T-helper 1 cell treated with Interleukin-12 subunit alpha and Interleukin-12 subunit beta and Interleukin-4 antibody, amounts not matched to agents 30 μg/mL and 1 μg/mL, for 36 hours (primary cell): ENCODE measurements around the gene LAIR1.
A peak's percentile ranks its signal among the peaks of the same experiment; 100 is the strongest.
"Not testable (repeated sequence)": the region's sequence is repeated elsewhere in the genome, so short reads cannot be mapped to it uniquely, and the experiment has no call there.

ENCODE experiments used
- H3K27ac Mint-ChIP-seq: one replicate; pipeline ENCODE4 v1.8.0; 2021; ENCODE audit warnings: mild to moderate bottlenecking, mixed read lengths
- H3K27me3 Mint-ChIP-seq: one replicate; pipeline ENCODE4 v1.8.0; 2021; ENCODE audit warnings: low read depth, mixed read lengths
- H3K36me3 Mint-ChIP-seq: one replicate; pipeline ENCODE4 v1.8.0; 2021; ENCODE audit warnings: low read depth, mixed read lengths
- H3K4me1 Mint-ChIP-seq: one replicate; pipeline ENCODE4 v1.8.0; 2021; ENCODE audit warnings: low read depth, mixed read lengths
- H3K4me3 Mint-ChIP-seq: one replicate; pipeline ENCODE4 v1.8.0; 2021; ENCODE audit warnings: mild to moderate bottlenecking, moderate library complexity, mixed read lengths
- H3K9me3 Mint-ChIP-seq: one replicate; pipeline ENCODE4 v1.8.0; 2021; ENCODE audit warnings: mixed read lengths

LAIR1 gene

GRCh38 chr19:54389553-54389952 lies 24.8 kb upstream of the LAIR1 start:
- H3K27me3 Mint-ChIP-seq = peaks cover 30% of the 10 kb centered on the region
- H3K9me3 Mint-ChIP-seq = peaks cover 4% of the 10 kb centered on the region
- H3K4me1 Mint-ChIP-seq = peaks cover 40% of the 10 kb centered on the region
- H3K4me3 Mint-ChIP-seq = peak overlapping the region; percentile 18
- H3K27ac Mint-ChIP-seq = no peak overlapping the region
- peaks cover 2% of the 10 kb centered on the region for H3K36me3 Mint-ChIP-seq

- Mint-ChIP-seq H3K4me1 (peaks cover 40% of the 10 kb centered on the region), H3K4me3 (peak overlapping the region; percentile 82), H3K27me3 (peaks cover 30% of the 10 kb centered on the region), H3K9me3 (peaks cover 4% of the 10 kb centered on the region), H3K27ac (peak overlapping the region; percentile 77), H3K36me3 (peaks cover 2% of the 10 kb centered on the region)
Measured at GRCh38 chr19:54388802-54389139, 24.0 kb upstream of the LAIR1 start.

GRCh38 chr19:54387991-54388801 lies 23.5 kb upstream of the LAIR1 start:
- Mint-ChIP-seq H3K27ac (peak overlapping the region; percentile 82), H3K9me3 (peaks cover 7% of the 10 kb centered on the region), H3K27me3 (peaks cover 32% of the 10 kb centered on the region), H3K4me1 (peaks cover 43% of the 10 kb centered on the region), H3K4me3 (peak overlapping the region; percentile 82), H3K36me3 (peaks cover 4% of the 10 kb centered on the region)

- peaks cover 29% of the 10 kb centered on the region for H3K27me3 Mint-ChIP-seq
- H3K36me3 Mint-ChIP-seq = peaks cover 13% of the 10 kb centered on the region
- peak overlapping the region; percentile 79 for H3K27ac Mint-ChIP-seq
- H3K4me1 Mint-ChIP-seq = peaks cover 45% of the 10 kb centered on the region
- H3K4me3 Mint-ChIP-seq = peak overlapping the region; percentile 72
- H3K9me3 Mint-ChIP-seq = peaks cover 23% of the 10 kb centered on the region
Measured at GRCh38 chr19:54383330-54383729, 18.6 kb upstream of the LAIR1 start.

GRCh38 chr19:54382041-54382440 lies 17.3 kb upstream of the LAIR1 start:
- Mint-ChIP-seq H3K4me1 (peaks cover 41% of the 10 kb centered on the region), H3K36me3 (peaks cover 13% of the 10 kb centered on the region)

GRCh38 chr19:54380897-54381296 lies 16.2 kb upstream of the LAIR1 start:
- H3K4me1 Mint-ChIP-seq = peaks cover 49% of the 10 kb centered on the region
- H3K9me3 Mint-ChIP-seq = peaks cover 24% of the 10 kb centered on the region
- peaks cover 30% of the 10 kb centered on the region for H3K27me3 Mint-ChIP-seq
- peaks cover 15% of the 10 kb centered on the region for H3K36me3 Mint-ChIP-seq
- peak overlapping the region; percentile 60 for H3K27ac Mint-ChIP-seq
- no peak overlapping the region for H3K4me3 Mint-ChIP-seq

More at GRCh38 chr19:54382041-54382440, 17.3 kb upstream of the LAIR1 start:
- H3K27ac Mint-ChIP-seq, H3K4me3 Mint-ChIP-seq: not testable (repeated sequence)
- H3K9me3 Mint-ChIP-seq = peaks cover 23% of the 10 kb centered on the region
- peaks cover 23% of the 10 kb centered on the region for H3K27me3 Mint-ChIP-seq

GRCh38 chr19:54379187-54379678 lies 14.5 kb upstream of the LAIR1 start:
- Mint-ChIP-seq H3K4me1 (peaks cover 55% of the 10 kb centered on the region), H3K9me3 (peaks cover 23% of the 10 kb centered on the region), H3K4me3 (no peak overlapping the region), H3K27ac (peak overlapping the region; percentile 36), H3K36me3 (peaks cover 12% of the 10 kb centered on the region), H3K27me3 (peaks cover 29% of the 10 kb centered on the region)

- no peak overlapping the region for H3K4me3 Mint-ChIP-seq
- H3K4me1 Mint-ChIP-seq = peaks cover 64% of the 10 kb centered on the region
- H3K27me3 Mint-ChIP-seq = peaks cover 33% of the 10 kb centered on the region
- H3K36me3 Mint-ChIP-seq = peaks cover 13% of the 10 kb centered on the region
- H3K27ac Mint-ChIP-seq = peak overlapping the region; percentile 72
- peaks cover 19% of the 10 kb centered on the region for H3K9me3 Mint-ChIP-seq
Measured at GRCh38 chr19:54376610-54377285, 12.0 kb upstream of the LAIR1 start.

GRCh38 chr19:54375181-54375938 lies 10.6 kb upstream of the LAIR1 start:
- not testable (repeated sequence) for H3K9me3 Mint-ChIP-seq, H3K36me3 Mint-ChIP-seq
- H3K4me3 Mint-ChIP-seq = peak overlapping the region; percentile 84
- H3K27ac Mint-ChIP-seq = peak overlapping the region; percentile 56
- peaks cover 27% of the 10 kb centered on the region for H3K27me3 Mint-ChIP-seq
- peaks cover 65% of the 10 kb centered on the region for H3K4me1 Mint-ChIP-seq

GRCh38 chr19:54373781-54374631 lies 9.3 kb upstream of the LAIR1 start:
- H3K27me3 Mint-ChIP-seq = peaks cover 34% of the 10 kb centered on the region
- H3K4me3 Mint-ChIP-seq = peak overlapping the region; percentile 84
- H3K4me1 Mint-ChIP-seq = peaks cover 66% of the 10 kb centered on the region
- H3K9me3 Mint-ChIP-seq = peaks cover 5% of the 10 kb centered on the region
- peaks cover 7% of the 10 kb centered on the region for H3K36me3 Mint-ChIP-seq
- H3K27ac Mint-ChIP-seq = peak overlapping the region; percentile 20

- H3K36me3 Mint-ChIP-seq, H3K9me3 Mint-ChIP-seq: not testable (repeated sequence)
- Mint-ChIP-seq H3K27ac (peak overlapping the region; percentile 60), H3K4me3 (peak overlapping the region; percentile 14), H3K27me3 (peaks cover 40% of the 10 kb centered on the region), H3K4me1 (peaks cover 56% of the 10 kb centered on the region)
Measured at GRCh38 chr19:54371453-54371852, 6.7 kb upstream of the LAIR1 start.

GRCh38 chr19:54370434-54370796 lies 5.7 kb upstream of the LAIR1 start:
- Mint-ChIP-seq H3K27me3 (peaks cover 40% of the 10 kb centered on the region), H3K36me3 (peaks cover 13% of the 10 kb centered on the region), H3K4me3 (peak overlapping the region; percentile 84), H3K4me1 (peaks cover 52% of the 10 kb centered on the region), H3K27ac (peak overlapping the region; percentile 53)
- not testable (repeated sequence) for H3K9me3 Mint-ChIP-seq

- Mint-ChIP-seq H3K27me3 (peaks cover 40% of the 10 kb centered on the region), H3K27ac (peak overlapping the region; percentile 59), H3K36me3 (peaks cover 15% of the 10 kb centered on the region), H3K4me3 (peak overlapping the region; percentile 84), H3K4me1 (peaks cover 50% of the 10 kb centered on the region)
- H3K9me3 Mint-ChIP-seq = not testable (repeated sequence)
Measured at GRCh38 chr19:54369688-54370433, 5.1 kb upstream of the LAIR1 start.
